Thoracic aorta (tissue), 2 donors: ENCODE measurements around the gene RAB27B. TPM values are rescaled to one million over a fixed set of nuclear protein-coding genes. Genes with fewer than 3 reads are reported as not detected.

Experiments used
- ATAC-seq: fragments of 150-250 bp; one replicate; pipeline ENCODE4 v1.8.0; 2017; ENCODE audit warnings: low read depth; ENCODE audit not compliant: insufficient number of reproducible peaks, low FRiP score
- DNase-seq: peaks from one replicate; pipeline ENCODE4 v3.0.0-alpha.2; 2020; ENCODE audit warnings: low spot score
- H3K27ac ChIP-seq, 2 donors: fragments of 200-600 bp; sonication (generic); 1 replicate in 1 of 2; 2 replicates in 1 of 2; pipeline ENCODE4 v1.5.1; 2016; ENCODE audit warnings: mild to moderate bottlenecking in 2 of 2, moderate library complexity in 2 of 2
- H3K27me3 ChIP-seq: fragments of 200-600 bp; sonication (generic); replicated peaks from 2 replicates; pipeline ENCODE4 v1.6.0; 2016; ENCODE audit warnings: mild to moderate bottlenecking; ENCODE audit not compliant: insufficient read depth
- H3K36me3 ChIP-seq: fragments of 200-600 bp; sonication (generic); one replicate; pipeline ENCODE4 v1.5.1; 2016
- H3K4me1 ChIP-seq, 2 donors: fragments of 200-600 bp; sonication (generic); 1 replicate in 1 of 2; 2 replicates in 1 of 2; pipeline versions ENCODE4 v1.5.1 to v1.6.0; 2016; ENCODE audit warnings: low read depth in 2 of 2, mild to moderate bottlenecking in 1 of 2; ENCODE audit not compliant: control insufficient read depth in 1 of 2
- H3K4me3 ChIP-seq: fragments of 200-600 bp; sonication (generic); 2 replicates; pipeline ENCODE4 v1.5.1; 2016; ENCODE audit warnings: mild to moderate bottlenecking
- H3K9me3 ChIP-seq: fragments of 200-600 bp; sonication (generic); 2 replicates; pipeline ENCODE4 v1.5.1; 2016
- total RNA-seq, 2 donors: library from RNA; depleted of rRNA; stranded (reverse); fragments of >200 nt; gene quantifications; one replicate each; pipeline versions ENCODE4 v1.1.0 to v1.2.3, GENCODE V29; 2016
- TF ChIP-seq, protein P1 (sequence below): fragments of 200-600 bp; sonication (generic); IDR thresholded peaks from one replicate; pipeline ENCODE4 v1.5.1; 2019; ENCODE audit warnings: antibody characterized with exemption

RAB27B gene
- total RNA-seq, 2 donors from 2014 or later, result 0.42 to 0.95 TPM

DNA sequence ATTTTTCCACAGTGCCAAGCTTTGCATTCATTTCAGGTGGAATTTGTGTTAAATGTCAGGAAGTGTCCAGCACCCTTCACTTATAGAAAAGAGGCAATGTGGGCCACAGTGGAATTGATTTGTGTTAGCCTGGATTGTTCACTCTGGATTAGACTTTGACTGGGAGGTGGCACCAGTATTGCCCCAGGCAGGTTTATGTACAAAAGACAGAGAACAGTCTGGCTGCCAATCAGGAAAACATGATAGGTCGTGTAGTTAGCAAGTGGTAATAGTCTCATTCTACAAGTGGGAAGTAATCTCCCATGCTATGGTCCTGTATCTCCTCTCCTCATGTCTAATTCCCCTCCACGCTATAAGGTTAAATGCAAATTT lies 45.6 kb downstream of the RAB27B start:
- Histone ChIP-seq H3K9me3 (no peaks in the 10 kb centered on the region), H3K27ac (no peak overlapping the region), H3K4me1 (no peaks in the 10 kb centered on the region), H3K36me3 (no peaks in the 10 kb centered on the region), H3K4me3 (no peak overlapping the region), H3K27me3 (no peaks in the 10 kb centered on the region)
- TF ChIP-seq, protein P1, sequence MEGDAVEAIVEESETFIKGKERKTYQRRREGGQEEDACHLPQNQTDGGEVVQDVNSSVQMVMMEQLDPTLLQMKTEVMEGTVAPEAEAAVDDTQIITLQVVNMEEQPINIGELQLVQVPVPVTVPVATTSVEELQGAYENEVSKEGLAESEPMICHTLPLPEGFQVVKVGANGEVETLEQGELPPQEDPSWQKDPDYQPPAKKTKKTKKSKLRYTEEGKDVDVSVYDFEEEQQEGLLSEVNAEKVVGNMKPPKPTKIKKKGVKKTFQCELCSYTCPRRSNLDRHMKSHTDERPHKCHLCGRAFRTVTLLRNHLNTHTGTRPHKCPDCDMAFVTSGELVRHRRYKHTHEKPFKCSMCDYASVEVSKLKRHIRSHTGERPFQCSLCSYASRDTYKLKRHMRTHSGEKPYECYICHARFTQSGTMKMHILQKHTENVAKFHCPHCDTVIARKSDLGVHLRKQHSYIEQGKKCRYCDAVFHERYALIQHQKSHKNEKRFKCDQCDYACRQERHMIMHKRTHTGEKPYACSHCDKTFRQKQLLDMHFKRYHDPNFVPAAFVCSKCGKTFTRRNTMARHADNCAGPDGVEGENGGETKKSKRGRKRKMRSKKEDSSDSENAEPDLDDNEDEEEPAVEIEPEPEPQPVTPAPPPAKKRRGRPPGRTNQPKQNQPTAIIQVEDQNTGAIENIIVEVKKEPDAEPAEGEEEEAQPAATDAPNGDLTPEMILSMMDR, result no peak
- DNase-seq (no peak), ATAC-seq (no peak)

DNA sequence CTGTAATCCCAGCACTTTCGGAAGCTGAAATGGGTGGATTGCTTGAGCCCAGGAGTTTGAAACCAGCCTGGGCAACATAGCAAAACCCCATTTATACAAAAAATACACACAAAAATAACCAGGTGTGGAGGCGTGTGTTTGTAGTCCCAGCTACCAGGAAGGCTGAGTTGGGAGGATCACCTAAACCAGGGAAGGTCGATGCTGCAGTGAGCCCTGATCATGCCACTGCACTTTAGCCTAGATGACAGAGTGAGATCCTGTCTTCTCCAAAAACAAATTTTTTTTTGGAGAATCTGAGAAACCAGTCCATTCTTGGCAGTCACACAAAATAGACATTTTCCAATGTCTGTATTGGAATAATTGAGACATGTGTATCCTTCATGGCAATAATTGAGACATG lies 46.8 kb downstream of the RAB27B start:
- Histone ChIP-seq H3K4me3 (no peak overlapping the region), H3K27me3 (no peaks in the 10 kb centered on the region), H3K9me3 (no peaks in the 10 kb centered on the region), H3K36me3 (no peaks in the 10 kb centered on the region), H3K4me1 (no peaks in the 10 kb centered on the region), H3K27ac (no peak overlapping the region)
- ATAC-seq (no peak), DNase-seq (no peak)
- TF ChIP-seq, protein P1, result no peak

DNA sequence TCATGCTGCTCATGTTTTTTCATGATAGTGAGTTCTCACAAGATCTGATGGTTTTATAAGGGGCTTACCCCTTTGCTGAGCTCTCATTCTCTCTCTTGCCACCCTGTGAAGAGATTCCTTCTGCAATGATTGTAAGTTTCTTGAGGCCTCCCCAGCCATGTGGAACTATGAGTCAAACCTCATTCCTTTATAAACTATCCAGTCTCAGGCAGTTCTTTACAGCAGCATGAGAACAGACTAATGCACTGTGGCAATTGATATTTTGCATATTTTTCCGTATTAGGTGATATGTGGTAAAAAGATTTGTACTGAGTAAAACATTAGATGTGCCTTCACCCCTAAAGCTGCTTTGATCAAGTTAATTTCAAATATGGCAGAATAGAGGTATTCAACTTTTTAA lies 48.8 kb downstream of the RAB27B start:
- no peaks in the 10 kb centered on the region for H3K27me3 ChIP-seq
- H3K27ac ChIP-seq, result no peak overlapping the region

DNA sequence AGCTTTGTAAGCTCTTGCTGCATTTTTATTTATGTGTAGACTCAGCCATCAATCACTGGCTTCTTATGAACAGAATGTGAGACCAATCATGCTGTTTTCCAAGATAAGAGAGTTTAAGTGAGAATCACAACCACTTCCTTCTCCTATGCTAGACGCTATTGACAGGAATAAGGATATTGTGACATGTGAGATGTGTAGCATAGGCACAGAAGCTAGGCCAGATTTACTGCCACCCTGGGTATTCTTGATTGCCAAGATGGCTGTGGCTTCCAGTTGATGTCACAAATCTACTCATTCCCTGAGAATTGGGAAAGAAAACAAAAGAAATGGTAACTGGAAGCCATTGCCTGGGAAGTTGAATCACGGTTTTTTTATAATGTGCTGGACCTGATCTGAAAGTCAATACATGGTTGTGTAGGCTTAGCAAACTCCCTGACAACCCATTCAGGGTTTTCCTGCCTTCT lies 49.9 kb downstream of the RAB27B start:
- Histone ChIP-seq H3K36me3 (no peaks in the 10 kb centered on the region), H3K4me1 (no peaks in the 10 kb centered on the region), H3K9me3 (no peaks in the 10 kb centered on the region), H3K27me3 (no peaks in the 10 kb centered on the region), H3K27ac (no peak overlapping the region), H3K4me3 (no peak overlapping the region)
- ATAC-seq (no peak), DNase-seq (no peak)
- TF ChIP-seq, protein P1, result no peak

More for the DNA sequence above, 48.8 kb downstream of the RAB27B start:
- TF ChIP-seq, protein P1, result no peak
- H3K36me3 ChIP-seq, result no peaks in the 10 kb centered on the region
- H3K4me3 ChIP-seq, result no peak overlapping the region
- ATAC-seq (no peak), DNase-seq (no peak)
- H3K4me1 ChIP-seq, result no peaks in the 10 kb centered on the region
- H3K9me3 ChIP-seq, result no peaks in the 10 kb centered on the region

DNA sequence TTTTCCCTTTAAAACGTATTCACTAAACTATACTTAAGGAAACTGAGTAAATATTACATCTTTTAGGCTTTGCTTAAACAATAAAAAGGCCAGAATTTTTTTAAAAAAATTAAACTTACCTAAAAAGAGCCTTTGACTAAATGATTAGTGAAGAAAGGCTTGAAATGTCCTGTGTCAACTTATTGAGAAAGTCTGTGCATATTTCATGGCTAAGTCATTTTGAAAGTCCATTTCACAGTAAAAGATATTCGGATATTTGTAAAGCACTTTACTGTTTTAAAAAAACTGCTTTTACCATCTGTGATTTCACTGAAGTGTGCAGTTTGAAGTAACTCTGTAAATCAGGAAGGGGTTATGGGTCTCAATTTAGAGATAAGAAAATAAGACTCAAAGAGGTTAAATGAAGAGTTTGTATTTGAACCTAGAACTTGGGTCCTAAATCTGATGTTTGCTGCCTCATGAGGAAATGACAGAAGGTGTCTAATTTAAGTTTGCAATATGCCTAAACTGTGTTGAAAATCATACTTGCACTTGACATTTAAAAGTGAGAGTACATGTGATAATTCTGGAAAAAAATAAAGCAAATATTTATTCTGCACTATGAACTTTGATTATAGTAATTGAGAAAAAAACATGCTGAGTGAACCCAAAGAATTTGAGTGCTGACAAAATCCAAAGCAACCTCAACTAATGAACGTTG lies 50.5 kb downstream of the RAB27B start:
- ATAC-seq, result no peak
- H3K4me3 ChIP-seq, result no peak overlapping the region
- TF ChIP-seq, protein P1, result no peak

More for the DNA sequence above, 50.5 kb downstream of the RAB27B start:
- H3K9me3 ChIP-seq, result no peaks in the 10 kb centered on the region
- DNase-seq, result no peak
- no peak overlapping the region for H3K27ac ChIP-seq
- H3K4me1 ChIP-seq, result no peaks in the 10 kb centered on the region
- H3K27me3 ChIP-seq, result no peaks in the 10 kb centered on the region
- H3K36me3 ChIP-seq, result no peaks in the 10 kb centered on the region
